HepG2 (cell line): ENCODE data around the gene CATSPERD. TPM values are rescaled to one million over a fixed set of nuclear protein-coding genes. Genes with fewer than 3 reads are reported as not detected.

Experiments used
- ATAC-seq: fragments of 200-7000 bp; cut with Tn5 transposase; 3 replicates; pipeline ENCODE4 v1.9.1; 2020; ENCODE audit warnings: mild to moderate bottlenecking, moderate library complexity
- BruUV-seq: library from RNA; stranded (reverse); fragments of 400-500 nt; replicated peaks from 2 replicates; lab custom pipeline; 2021; lab: Mats Ljungman, UMichigan
- CTCF ChIA-PET: fragments of 300-600 bp; formaldehyde crosslinking; extraction: SDS; loops from one replicate; lab custom pipeline; 2021; ENCODE audit warnings: low total read pairs, inconsistent platforms, low intra/inter-chr PET ratio; lab: Yijun Ruan, JAX
- POLR2A ChIA-PET: fragments of 350-600 bp; sonication (Branson Sonifier 250); formaldehyde crosslinking; loops from one replicate; lab custom pipeline; 2020; ENCODE audit warnings: antibody characterized with exemption, inconsistent platforms; lab: Yijun Ruan, JAX
- DNase-seq: peaks from one replicate; pipeline ENCODE4 v3.0.0-alpha.2; 2015; ENCODE audit warnings: low spot score
- FAIRE-seq: peaks from 3 replicates; lab custom pipeline; 2011; peaks lifted over from hg19 to GRCh38; lab: Jason Lieb, UNC
- H2AFZ ChIP-seq: one replicate; pipeline ENCODE4 v1.6.1; 2011; ENCODE audit warnings: low read length, inconsistent platforms
- H3K27ac ChIP-seq: fragments of 300-600 bp; 3 replicates; pipeline ENCODE4 v1.8.0; 2011; ENCODE audit warnings: mixed run types, mild to moderate bottlenecking, mixed read lengths, low read length, inconsistent platforms; ENCODE audit not compliant: insufficient read depth; ENCODE audit errors: extremely low read length
- H3K27me3 ChIP-seq, 2 experiments: fragments of 200-600 bp in 1 of 2; 2 replicates in 1 of 2; 3 replicates in 1 of 2; pipeline versions ENCODE4 v1.6.0 to v1.8.0; 2011; ENCODE audit warnings: low read length in 2 of 2, mild to moderate bottlenecking in 2 of 2, moderate library complexity in 2 of 2, inconsistent platforms in 1 of 2; ENCODE audit not compliant: insufficient read depth in 2 of 2, control insufficient read depth in 1 of 2
- H3K36me3 ChIP-seq, 2 experiments: fragments of 200-600 bp in 1 of 2; replicated peaks in 1 of 2; 2 replicates in 1 of 2; 3 replicates in 1 of 2; pipeline versions ENCODE4 v1.5.1 to v1.8.0; 2011; ENCODE audit warnings: low read length in 2 of 2, inconsistent platforms in 1 of 2; ENCODE audit not compliant: insufficient read depth in 2 of 2, control insufficient read depth in 1 of 2
- H3K4me1 ChIP-seq: 2 replicates; pipeline ENCODE4 v1.5.1; 2012; ENCODE audit warnings: low read length, inconsistent platforms; ENCODE audit not compliant: insufficient read depth
- H3K4me2 ChIP-seq: 2 replicates; pipeline ENCODE4 v1.6.0; 2011; ENCODE audit warnings: low read depth, low read length, inconsistent platforms
- H3K4me3 ChIP-seq, 3 experiments: fragments of 200-600 bp in 1 of 3; sonication (generic), shearing (Covaris generic) in 1 of 3; replicated peaks in 1 of 3; 2 replicates each; pipeline ENCODE4 v1.5.1; 2011 to 2016; ENCODE audit warnings: low read length in 3 of 3, inconsistent platforms in 2 of 3, low read depth in 2 of 3, mild to moderate bottlenecking in 2 of 3, control low read depth in 1 of 3, mixed read lengths in 1 of 3; ENCODE audit not compliant: insufficient read depth in 1 of 3
- H3K79me2 ChIP-seq: one replicate; pipeline ENCODE4 v1.6.1; 2011; ENCODE audit warnings: low read length, inconsistent platforms; ENCODE audit not compliant: insufficient read depth
- H3K9ac ChIP-seq: 2 replicates; pipeline ENCODE4 v1.6.0; 2011; ENCODE audit warnings: mild to moderate bottlenecking, low read depth, low read length, inconsistent platforms; ENCODE audit not compliant: insufficient read depth
- H3K9me3 ChIP-seq: 2 replicates; pipeline ENCODE4 v1.5.1; 2012; ENCODE audit warnings: mild to moderate bottlenecking, low read length
- H4K20me1 ChIP-seq: 2 replicates; pipeline ENCODE4 v1.6.0; 2011; ENCODE audit warnings: inconsistent platforms, mild to moderate bottlenecking, low read length, moderate library complexity; ENCODE audit not compliant: insufficient read depth
- BHLHE40 ChIP-seq: IDR thresholded peaks from 2 replicates; pipeline ENCODE4 v1.6.1; 2011; ENCODE audit warnings: low read length, improper control_type of control experiment
- RFXAP ChIP-seq: sonication (generic); formaldehyde crosslinking; IDR thresholded peaks from 2 replicates; pipeline ENCODE4 v1.4.0; 2020; ENCODE audit warnings: missing genetic modification reagents, borderline replicate concordance
- SIX1 ChIP-seq: sonication (generic); formaldehyde crosslinking; IDR thresholded peaks from 2 replicates; pipeline ENCODE4 v1.4.0; 2020; ENCODE audit warnings: missing genetic modification reagents, borderline replicate concordance
- WGBS: methylation state at CpG from one replicate; pipeline ENCODE4 v1.1.6; 2017; ENCODE audit warnings: low lambda C conversion rate; 5-methylcytosine and 5-hydroxymethylcytosine counted together
- in situ Hi-C: cut with HindIII; loops from 2 replicates; pipeline ENCODE4 v1.10.0; 2017; ENCODE audit warnings: low pct_unique_long_range_greater_than_20kb; ENCODE audit not compliant: extremely low pct_ligation_motif_present
- intact Hi-C: fragments of 100-400 bp; cut with micrococcal nuclease; formaldehyde crosslinking; loops from one replicate; pipeline ENCODE4 v1.10.0; 2022; ENCODE audit not compliant: unreplicated experiment
- polyA plus RNA-seq, 8 experiments: library from polyadenylated mRNA; depleted of rRNA in 3 of 8; stranded (reverse) in 7 of 8; unstranded in 1 of 8; fragments of >200 nt; fragmentation: Illumina TruSeq in 4 of 8; extraction: Trizol in 4 of 8; gene quantifications; 2 replicates each; pipeline versions ENCODE4 v1.2.1 to v1.2.3, GENCODE V29; 2011 to 2016; ENCODE audit warnings: low read depth in 4 of 8, missing spikeins in 1 of 8, mixed read lengths in 1 of 8; ENCODE audit not compliant: insufficient read depth in 1 of 8
- total RNA-seq, 5 experiments: library from RNA; depleted of rRNA; stranded (reverse); fragments of >200 nt; fragmentation: Illumina TruSeq; extraction: Trizol; gene quantifications; 2 replicates each; pipeline ENCODE4 v1.2.3, GENCODE V29; 2016; ENCODE audit warnings: low read depth in 1 of 5
- TF ChIP-seq, protein P1 (sequence below): sonication (generic); formaldehyde crosslinking; IDR thresholded peaks from 2 replicates; pipeline ENCODE4 v1.5.0; 2020; ENCODE audit warnings: missing genetic modification reagents, mild to moderate bottlenecking, borderline replicate concordance
- TF ChIP-seq, protein P2 (sequence below): sonication (generic); formaldehyde crosslinking; IDR thresholded peaks from 2 replicates; pipeline ENCODE4 v1.8.1; 2022; ENCODE audit warnings: mild to moderate bottlenecking, missing genetic modification reagents
- TF ChIP-seq, protein P3 (sequence below): sonication (generic); formaldehyde crosslinking; IDR thresholded peaks from 2 replicates; pipeline ENCODE4 v1.5.1; 2020; ENCODE audit warnings: mild to moderate bottlenecking, missing genetic modification reagents, borderline replicate concordance

CATSPERD gene
- total and polyA plus RNA-seq, 2 of the 13 experiments (the other 11 are each of a cell fraction or from before 2014, with no cell fraction given) = 0.04 TPM; not detected in 1

DNA sequence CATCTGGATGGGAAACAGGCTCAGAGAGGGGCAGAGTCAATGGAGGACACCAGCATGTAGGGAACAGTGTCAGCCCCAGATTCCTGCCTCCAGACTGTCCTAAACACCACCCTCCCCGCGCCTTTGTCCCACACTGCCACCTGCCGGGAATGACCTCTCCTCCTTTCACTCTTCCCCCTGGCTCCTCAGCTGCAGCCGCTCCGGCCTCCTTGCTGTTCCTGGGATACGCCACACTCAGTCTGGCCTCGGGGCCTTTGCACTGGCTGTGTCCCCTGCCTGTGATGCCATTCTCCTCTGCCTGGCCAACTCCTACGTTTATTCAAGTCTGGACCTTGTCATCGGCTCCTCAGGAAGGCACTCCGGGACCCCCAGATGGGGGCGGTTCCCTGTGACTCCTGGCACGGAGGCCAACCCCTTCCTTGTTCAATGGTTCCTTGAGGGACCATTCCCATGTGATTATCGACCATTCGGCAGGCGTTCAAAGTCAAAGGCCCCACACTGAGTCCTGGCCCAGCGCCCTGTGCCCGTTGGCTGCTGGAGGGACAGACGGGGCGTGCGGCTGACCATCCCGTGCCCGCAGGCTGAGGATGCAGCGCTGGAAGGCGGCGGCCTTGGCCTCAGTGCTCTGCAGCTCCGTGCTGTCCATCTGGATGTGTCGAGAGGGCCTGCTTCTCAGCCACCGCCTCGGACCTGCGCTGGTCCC is 103.3 kb downstream of the CATSPERD start (continued):
- TF ChIP-seq, protein P1, sequence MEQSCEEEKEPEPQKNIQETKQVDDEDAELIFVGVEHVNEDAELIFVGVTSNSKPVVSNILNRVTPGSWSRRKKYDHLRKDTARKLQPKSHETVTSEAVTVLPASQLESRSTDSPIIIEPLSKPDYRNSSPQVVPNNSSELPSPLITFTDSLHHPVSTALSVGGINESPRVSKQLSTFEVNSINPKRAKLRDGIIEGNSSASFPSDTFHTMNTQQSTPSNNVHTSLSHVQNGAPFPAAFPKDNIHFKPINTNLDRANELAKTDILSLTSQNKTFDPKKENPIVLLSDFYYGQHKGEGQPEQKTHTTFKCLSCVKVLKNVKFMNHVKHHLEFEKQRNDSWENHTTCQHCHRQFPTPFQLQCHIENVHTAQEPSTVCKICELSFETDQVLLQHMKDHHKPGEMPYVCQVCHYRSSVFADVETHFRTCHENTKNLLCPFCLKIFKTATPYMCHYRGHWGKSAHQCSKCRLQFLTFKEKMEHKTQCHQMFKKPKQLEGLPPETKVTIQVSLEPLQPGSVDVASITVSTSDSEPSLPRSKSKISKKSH (CRISPR knock-in tag) = no peak
- no peak for TF ChIP-seq BHLHE40
- TF ChIP-seq, all 625 proteins: peak for 33

DNA sequence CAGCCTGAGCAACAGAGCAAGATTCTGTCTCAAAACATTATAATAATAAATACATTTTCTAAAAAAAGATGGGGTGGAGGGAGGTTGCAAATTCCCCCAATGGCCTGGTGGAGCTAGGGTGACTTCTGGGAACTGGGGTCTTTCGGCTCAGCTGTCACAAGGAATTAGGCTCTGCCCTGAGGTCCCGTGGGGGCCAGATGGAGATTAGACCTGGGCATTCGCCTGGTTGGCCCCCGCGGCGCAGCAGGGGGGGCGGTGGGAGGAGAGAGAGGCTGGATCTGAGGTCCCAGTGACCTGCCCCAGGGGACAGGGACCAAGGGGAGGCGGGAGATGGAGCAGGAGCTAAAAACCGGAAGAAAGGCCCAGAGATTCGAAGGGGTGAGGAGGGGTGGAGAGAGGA is 104.3 kb downstream of the CATSPERD start:
- intact Hi-C loops = loop anchor here (5.0 kb wide), 1 partner anchor 48 kb away; the partner anchor contains the start of gene FUT5
- Histone ChIP-seq H3K9me3 (no peaks in the 10 kb centered on the region), H3K79me2 (peaks cover 12% of the 10 kb centered on the region), H3K4me2 (no peak overlapping the region), H3K36me3 (no peaks in the 10 kb centered on the region), H4K20me1 (peaks cover 2% of the 10 kb centered on the region; the same call in 1 of the 2 replicates), H3K4me1 (peaks cover 57% of the 10 kb centered on the region), H3K27ac (no peak overlapping the region), H3K4me3 (no peak overlapping the region), H2AFZ (no peak overlapping the region)
- 98% methylated on average over 10 of the region's 10 CpGs for WGBS
- POLR2A ChIA-PET = interaction anchor here (1.1 kb wide), 1 partner anchor 80 kb away, joined by 3 read pairs; the partner anchor contains the start of gene VMAC
- CTCF ChIA-PET = no interaction called here
- ATAC-seq = no peak
- FAIRE-seq = no peak
- TF ChIP-seq RFXAP (CRISPR knock-in tag) = no peak
- TF ChIP-seq SIX1 = no peak
- TF ChIP-seq, protein P2, sequence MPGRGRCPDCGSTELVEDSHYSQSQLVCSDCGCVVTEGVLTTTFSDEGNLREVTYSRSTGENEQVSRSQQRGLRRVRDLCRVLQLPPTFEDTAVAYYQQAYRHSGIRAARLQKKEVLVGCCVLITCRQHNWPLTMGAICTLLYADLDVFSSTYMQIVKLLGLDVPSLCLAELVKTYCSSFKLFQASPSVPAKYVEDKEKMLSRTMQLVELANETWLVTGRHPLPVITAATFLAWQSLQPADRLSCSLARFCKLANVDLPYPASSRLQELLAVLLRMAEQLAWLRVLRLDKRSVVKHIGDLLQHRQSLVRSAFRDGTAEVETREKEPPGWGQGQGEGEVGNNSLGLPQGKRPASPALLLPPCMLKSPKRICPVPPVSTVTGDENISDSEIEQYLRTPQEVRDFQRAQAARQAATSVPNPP (CRISPR knock-in tag) = no peak
- TF ChIP-seq, protein P3, sequence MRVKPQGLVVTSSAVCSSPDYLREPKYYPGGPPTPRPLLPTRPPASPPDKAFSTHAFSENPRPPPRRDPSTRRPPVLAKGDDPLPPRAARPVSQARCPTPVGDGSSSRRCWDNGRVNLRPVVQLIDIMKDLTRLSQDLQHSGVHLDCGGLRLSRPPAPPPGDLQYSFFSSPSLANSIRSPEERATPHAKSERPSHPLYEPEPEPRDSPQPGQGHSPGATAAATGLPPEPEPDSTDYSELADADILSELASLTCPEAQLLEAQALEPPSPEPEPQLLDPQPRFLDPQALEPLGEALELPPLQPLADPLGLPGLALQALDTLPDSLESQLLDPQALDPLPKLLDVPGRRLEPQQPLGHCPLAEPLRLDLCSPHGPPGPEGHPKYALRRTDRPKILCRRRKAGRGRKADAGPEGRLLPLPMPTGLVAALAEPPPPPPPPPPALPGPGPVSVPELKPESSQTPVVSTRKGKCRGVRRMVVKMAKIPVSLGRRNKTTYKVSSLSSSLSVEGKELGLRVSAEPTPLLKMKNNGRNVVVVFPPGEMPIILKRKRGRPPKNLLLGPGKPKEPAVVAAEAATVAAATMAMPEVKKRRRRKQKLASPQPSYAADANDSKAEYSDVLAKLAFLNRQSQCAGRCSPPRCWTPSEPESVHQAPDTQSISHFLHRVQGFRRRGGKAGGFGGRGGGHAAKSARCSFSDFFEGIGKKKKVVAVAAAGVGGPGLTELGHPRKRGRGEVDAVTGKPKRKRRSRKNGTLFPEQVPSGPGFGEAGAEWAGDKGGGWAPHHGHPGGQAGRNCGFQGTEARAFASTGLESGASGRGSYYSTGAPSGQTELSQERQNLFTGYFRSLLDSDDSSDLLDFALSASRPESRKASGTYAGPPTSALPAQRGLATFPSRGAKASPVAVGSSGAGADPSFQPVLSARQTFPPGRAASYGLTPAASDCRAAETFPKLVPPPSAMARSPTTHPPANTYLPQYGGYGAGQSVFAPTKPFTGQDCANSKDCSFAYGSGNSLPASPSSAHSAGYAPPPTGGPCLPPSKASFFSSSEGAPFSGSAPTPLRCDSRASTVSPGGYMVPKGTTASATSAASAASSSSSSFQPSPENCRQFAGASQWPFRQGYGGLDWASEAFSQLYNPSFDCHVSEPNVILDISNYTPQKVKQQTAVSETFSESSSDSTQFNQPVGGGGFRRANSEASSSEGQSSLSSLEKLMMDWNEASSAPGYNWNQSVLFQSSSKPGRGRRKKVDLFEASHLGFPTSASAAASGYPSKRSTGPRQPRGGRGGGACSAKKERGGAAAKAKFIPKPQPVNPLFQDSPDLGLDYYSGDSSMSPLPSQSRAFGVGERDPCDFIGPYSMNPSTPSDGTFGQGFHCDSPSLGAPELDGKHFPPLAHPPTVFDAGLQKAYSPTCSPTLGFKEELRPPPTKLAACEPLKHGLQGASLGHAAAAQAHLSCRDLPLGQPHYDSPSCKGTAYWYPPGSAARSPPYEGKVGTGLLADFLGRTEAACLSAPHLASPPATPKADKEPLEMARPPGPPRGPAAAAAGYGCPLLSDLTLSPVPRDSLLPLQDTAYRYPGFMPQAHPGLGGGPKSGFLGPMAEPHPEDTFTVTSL (CRISPR knock-in tag) = no peak
- TF ChIP-seq, all 625 proteins: peak for 0
- no peak for DNase-seq
- BruUV-seq = no TSS peak
- no peak overlapping the region for H3K9ac ChIP-seq
- in situ Hi-C loops = no loop called here
- no peaks in the 10 kb centered on the region; a peak in 1 of 5 replicates for H3K27me3 ChIP-seq
